Erythroblast (primary cell): ENCODE measurements around the gene GLRX3.
A peak's percentile ranks its signal among the peaks of the same experiment; 100 is the strongest.
"Not testable (repeated sequence)": the region's sequence is repeated elsewhere in the genome, so short reads cannot be mapped to it uniquely, and the experiment has no call there.

ENCODE experiments used
- DNase-seq, 2 experiments: peaks; one replicate each; lab custom pipeline; 2025; lab: John Stamatoyannopoulos, UW
- GATA1 ChIP-seq: IDR thresholded peaks from 2 replicates; pipeline ENCODE4 v1.6.1; 2011; ENCODE audit warnings: low read depth, mild to moderate bottlenecking, control low read depth, low read length, moderate library complexity
- POLR2A ChIP-seq: IDR thresholded peaks from 2 replicates; pipeline ENCODE4 v1.6.1; 2011; ENCODE audit warnings: mild to moderate bottlenecking, low read length

GLRX3 gene

DNA sequence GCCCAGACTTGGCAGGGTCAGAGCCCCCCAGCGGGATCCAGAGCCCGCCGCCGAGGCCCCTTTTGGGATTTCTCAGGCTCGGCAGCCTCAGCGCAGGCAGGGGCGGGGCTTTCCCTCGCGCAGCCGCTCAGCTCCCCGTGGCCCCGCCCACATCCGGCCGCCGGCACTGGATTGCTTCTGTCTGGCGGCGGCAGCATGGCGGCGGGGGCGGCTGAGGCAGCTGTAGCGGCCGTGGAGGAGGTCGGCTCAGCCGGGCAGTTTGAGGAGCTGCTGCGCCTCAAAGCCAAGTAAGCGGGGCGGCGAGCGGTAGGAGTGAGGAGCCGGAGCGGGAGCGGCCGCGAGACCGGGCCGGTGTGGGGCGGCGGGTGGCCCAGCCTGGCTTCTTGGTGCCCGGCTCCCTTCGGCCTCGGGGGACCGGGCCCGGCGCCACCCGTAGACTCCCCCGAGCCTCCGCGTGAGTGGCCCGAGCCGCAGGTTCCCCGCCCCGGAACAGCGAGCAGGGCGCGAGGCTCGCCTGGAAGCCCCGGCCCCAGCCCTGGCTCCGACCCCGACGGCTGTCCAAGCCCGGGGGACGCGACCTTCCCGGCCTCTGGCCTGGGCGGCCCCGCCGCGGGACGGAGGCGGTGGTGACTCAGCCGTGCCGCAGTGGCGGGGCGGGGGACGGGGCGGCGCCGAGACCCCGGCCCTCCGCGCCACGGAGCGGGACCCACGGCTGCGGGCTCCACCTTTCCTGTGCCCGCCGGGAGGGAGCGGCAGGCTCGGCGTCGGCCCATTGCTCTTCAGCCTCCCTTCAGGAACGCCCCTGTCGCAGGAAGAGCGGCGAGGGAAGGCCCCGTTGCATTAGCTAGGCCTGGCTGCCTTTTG is at the start of gene GLRX3:
GLRX3 (plus strand) TSS at position 166 of the 864 bp plus-strand sequence; CDS start at position 196, 30 bp downstream.
- TF ChIP-seq GATA1, result no peak
- TF ChIP-seq POLR2A, result peak; percentile 68
- DNase-seq, result peak; percentile 89 to 94

DNA sequence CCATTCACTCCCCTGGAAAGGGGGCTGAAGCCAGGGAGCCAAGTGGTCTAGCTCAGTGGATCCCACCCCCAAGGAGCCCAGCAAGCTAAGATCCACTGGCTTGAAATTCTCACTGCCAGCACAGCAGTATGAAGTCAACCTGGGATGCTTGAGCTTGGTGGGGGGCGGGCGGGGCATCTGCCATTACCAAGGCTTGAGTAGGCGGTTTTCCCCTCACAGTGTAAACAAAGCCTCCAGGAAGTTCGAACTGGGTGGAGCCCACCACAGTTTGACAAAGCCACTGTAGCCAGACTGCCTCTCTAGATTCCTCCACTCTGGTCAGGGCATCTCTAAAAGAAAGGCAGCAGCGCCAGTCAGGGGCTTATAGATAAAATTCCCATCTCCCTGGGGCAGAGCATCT is 45.6 kb upstream of the GLRX3 start:
- DNase-seq, result not testable (repeated sequence)

DNA sequence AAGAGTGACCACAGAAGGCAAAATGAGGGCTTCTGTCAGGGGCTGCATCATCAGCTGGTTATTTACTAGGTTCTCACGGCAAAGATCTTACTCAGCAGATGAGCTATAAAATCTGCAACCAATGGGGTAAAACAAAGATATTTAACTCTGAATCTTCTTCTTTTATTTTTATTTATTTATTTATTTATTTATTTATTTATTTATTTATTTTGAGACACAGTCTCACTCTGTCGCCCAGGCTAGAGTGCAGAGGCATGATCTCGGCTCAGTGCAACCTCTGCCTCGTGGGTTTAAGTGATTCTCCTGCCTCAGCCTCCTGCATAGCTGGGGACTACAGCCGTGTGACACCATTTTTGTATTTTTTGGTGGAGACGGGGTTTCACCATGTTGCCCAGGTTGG is 36.8 kb upstream of the GLRX3 start:
- TF ChIP-seq GATA1 (no peak), POLR2A (no peak)
- DNase-seq, result no peak

DNA sequence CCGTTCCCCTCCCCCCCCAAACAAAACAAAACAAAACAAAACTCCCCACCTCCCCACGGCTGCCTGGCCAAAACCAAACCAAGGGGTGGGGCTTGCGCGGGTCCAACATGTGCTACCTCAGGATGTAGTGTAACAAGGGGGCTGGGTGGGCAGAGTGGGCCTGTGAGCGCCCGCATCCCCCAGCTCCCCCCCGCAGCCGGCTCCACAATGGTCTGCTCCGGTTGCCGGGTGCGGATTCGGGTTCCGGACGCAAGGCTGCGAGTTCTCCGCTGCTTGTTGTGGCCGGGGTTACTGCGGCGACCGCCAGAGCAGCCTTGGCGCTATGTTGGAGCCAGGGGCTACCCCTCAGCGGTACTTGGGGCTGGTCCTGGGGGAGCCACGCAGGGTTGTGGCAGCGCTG is 30.5 kb upstream of the GLRX3 start:
- TF ChIP-seq POLR2A, result no peak
- TF ChIP-seq GATA1, result no peak
- no peak for DNase-seq

DNA sequence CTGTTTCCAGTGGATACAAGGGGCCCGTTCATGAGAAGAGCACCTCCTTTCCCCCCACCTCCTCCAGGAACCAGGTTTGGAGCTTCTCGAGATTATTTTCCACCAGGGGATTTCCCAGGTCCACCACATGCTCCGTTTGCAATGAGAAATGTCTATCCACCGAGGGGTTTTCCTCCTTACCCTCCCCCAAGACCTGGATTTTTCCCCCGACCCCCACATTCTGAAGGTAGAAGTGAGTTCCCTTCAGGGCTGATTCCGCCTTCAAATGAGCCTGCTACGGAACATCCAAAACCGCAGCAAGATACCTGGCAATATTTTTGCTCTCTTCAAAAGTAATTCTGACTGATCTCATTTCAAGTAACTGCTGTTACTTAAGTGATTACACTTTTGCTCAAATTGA is 28.0 kb upstream of the GLRX3 start:
- DNase-seq, result not testable (repeated sequence)

DNA sequence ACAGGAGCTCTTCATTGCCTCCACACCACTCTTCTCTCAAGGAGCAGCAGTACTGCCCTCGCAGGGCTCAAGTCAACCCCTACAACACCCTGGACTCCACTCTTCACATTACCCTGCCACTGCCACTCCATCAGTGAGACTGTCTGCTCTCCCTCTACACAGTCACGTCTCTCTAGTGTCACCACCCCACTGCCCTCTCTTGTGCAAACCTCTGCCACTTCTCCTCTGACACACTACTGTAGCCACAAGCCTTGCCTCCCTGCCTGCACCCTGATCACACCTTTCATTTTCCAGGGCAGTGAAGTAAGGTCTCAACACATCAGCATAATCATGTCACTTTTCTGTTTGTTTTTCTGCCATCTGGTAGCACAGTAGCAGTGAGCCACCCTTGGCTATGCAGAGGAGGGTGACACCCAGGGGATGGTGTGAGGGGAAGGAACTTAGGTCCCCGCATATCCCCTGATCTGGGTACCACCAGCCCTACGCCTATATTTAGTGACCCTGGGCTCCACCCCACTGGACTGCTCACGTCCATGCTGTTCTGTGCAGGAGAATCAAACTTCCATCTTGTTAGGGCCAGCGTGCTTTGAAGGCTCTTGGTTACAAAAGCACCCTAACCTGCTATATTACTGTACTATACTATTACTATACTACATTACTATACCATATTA is 27.1 kb upstream of the GLRX3 start:
- TF ChIP-seq GATA1 (no peak), POLR2A (no peak)
- DNase-seq, result no peak

DNA sequence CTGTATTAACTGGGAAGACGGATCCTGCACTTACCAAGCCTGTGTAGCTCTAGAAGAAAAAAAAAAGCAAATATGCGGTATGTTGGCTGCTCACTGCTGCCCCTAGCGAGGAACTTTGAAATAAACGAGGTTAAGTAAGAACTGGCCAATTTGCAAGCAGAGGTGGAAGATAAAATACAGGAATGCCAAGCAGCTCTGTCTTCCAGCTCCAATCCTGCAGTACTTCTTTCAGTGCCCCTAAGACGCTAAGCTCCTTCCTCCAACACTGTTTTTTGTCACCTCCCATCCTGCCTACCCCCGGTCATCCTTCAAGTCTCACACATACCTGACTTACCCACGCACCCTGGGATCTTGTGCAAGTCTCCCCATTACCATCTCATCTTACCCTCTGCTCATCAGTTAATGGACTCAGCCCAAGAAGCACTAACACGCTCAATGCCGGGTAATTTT is 26.4 kb upstream of the GLRX3 start:
- TF ChIP-seq GATA1 (no peak), POLR2A (no peak)
- peak; percentile 84 to 90 for DNase-seq

DNA sequence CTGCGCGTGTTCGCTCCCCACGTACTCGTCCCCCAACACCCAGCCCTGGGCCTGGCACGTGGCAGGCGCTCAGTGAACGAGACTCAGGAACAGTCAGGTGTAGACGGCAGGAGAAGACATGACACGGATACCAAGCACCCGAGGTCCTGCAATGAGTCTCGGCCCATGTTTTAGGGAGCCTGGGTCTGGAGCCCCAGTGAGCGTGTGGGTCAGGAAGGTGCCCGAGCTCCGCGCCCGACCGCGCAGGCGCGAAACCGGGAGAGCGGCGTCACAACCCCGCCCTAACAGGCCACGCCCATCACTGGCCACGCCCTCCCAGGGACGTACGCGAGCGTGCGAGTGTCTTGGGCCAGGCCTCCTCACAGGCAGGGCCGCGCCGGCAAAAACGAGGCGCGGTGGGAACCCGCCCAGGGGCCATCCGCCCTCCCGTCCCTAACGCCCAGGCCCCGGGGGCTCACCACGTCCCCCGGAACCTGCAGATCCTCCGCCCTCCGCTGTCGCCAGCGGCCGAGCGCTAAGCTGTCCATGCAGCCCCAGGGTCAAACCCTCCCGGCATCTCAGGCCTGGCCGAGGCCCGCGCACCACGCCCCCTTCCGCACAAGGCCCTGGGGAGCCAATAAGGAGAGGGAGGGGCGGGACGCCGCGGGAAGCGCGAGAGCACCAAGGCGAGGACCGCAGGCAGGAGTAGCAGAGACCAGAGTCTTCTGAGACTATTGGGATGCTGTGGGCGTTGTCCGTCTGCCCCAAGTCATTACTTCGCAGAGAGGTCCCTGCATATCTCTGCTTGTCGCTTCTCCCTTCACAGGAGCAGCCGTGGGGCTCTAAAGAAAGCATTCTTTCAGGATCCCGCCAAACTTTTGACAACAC is 25.7 kb upstream of the GLRX3 start, which contains the start of gene C10orf143:
C10orf143 (minus strand) TSS at position 585 of the 867 bp plus-strand sequence; CDS start at position 527, 58 bp downstream.
- TF ChIP-seq GATA1 (no peak), POLR2A (peak; percentile 91)

DNA sequence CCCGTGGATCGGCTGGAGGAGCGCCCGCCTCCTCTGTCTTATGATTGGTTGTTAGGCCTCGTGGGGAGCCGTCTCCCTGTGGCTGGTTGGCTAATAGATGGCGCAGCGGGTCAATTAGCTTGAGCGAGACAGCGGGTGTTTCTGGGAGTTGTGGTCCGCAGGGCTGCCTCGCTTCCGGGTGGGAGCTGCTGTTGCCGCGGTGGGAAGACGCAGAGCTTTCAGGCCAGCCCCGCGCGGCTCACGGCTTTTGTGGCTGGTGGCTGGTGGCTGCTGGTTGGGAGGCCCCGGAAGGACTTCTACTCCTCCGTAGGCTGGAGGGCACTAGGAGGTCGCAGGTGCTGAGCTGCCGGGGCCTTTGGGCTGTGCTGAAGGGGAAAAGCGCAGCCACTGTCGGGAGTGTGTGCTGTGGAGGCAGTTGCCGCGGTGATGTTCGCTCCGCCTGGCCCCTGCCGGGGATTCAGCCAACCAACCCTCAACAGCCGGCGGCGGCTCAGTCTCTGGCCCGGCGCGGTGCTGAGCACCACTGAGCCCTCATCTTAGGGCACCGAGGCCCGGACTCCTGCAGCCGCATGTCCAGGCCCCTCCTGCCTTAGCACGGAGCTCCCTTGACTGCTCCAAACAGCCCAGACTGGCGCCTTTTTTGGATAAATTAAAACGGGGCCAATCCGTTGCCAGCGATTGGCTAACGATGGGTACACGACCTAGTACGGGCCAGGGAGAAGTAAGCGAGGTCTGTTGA is 24.9 kb upstream of the GLRX3 start:
- TF ChIP-seq POLR2A (no peak), GATA1 (no peak)
- peak; percentile 97 for DNase-seq

More for the DNA sequence above, 25.7 kb upstream of the GLRX3 start, which contains the start of gene C10orf143:
- DNase-seq, result peak; percentile 97

DNA sequence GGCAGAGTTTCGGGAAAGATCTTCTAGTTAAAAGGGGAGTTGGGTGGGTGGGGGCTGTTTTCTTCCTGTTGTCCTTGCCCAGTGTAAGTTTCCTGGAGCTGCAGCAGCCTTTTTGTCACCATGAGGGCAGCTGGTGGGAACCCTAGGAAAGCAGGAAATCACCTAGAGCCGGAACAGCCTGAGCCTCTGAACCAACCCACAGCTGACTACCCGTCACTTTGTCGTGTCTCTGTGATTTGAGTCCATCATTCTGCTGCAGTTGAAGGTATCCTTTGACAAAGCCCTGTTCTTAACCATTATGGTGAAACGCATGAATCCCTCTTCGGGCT is 24.4 kb upstream of the GLRX3 start:
- DNase-seq, result no peak
- TF ChIP-seq GATA1, result no peak
- TF ChIP-seq POLR2A, result no peak

DNA sequence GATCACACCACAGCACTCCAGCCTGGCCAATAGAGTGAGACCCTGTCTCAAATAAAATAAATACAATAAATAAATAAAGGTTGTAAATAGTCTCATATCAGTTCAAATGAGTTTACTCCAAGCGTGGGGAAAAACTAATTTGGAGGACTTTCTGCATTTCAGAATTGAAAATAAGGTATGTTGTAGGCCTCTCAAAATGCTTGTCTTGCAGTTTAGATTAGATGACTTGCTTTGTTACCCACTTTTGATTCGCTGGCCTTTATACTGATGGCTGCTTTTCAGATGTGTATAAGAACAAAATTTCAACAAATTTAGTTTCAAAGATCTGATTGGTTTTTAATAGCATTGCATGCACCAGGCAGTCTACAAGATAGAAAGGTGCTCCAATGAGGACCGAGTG is 23.4 kb upstream of the GLRX3 start:
- DNase-seq, result no peak
- TF ChIP-seq POLR2A, result no peak
- no peak for TF ChIP-seq GATA1

DNA sequence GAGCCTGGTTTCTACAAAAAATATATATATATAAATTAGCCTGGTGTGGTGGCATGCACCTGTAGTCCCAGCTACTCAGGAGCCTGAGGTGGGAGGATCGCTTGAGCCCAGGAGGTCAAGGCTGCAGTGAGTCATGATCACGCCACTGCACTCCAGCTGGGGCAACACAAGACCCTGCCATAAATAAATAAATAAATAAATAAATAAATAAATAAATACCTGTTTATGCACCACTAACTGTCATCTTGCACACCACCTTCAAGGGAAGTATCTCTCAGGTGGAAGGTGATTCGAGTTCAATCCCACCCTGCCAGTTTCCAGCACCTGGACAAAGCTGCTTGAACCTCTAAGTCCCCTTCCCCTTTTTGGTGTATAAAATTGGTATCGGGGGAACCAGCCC is 19.2 kb upstream of the GLRX3 start:
- not testable (repeated sequence) for DNase-seq

DNA sequence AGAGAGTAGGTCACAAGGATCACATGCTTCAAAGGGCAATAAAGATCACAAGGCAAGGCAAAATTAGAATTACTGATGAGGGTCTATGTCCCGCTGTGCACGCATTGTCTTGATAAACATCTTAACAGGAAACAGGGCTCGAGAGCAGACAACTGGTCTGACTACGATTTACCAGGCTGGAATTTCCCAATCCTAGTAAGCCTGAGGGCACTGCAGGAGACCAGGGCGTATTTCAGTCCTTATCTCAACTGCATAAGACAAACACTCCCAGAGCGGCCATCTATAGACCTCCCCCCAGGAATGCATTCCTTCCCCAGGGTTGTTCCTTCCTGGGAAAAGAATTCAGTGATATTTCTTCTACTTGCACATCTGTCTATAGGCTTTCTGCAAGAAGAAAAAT is 18.7 kb upstream of the GLRX3 start:
- not testable (repeated sequence) for DNase-seq
